ENCODE data around the gene IL31RA.

IL31RA gene

DNA sequence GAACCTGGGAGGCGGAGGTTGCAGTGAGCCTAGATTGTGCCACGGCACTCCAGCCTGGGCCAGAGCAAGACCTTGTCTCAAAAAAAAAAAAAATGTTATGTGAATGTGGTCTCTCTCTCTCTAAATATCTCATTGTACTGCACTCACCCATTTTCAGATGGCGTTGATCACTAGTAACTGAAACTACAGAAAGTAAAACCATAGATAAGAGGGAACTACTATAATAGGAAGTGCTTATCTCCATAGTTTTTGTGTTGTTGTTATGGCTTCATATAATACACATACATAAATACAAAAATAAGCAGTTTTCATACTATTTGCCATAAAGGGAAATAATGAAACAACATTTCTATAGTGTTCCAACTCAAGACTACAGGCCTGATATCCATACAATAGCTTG lies 9.1 kb downstream of the IL31RA start:
- no peak for DNase-seq (ENCODE audit: low read depth in 2 of 2)

DNA sequence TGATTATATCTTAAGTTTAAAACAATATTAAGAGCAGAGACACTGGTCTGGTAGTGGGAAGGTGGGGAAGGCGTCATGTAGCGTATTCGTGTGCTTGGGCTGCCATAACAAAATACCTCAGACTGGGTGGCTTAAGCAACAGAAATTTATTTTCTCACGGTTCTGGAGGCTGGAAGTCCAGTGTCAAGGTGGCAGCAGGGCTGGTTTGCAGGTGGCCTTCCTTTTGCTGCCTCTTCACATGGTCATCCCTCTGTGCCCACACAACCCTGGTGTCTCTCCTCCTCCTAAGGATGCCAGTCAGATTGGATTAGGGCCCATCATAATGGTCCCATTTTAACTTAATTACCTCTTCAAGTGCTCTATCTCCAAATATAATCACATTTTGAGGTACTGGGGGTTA lies 9.6 kb downstream of the IL31RA start:
- no peak for DNase-seq (ENCODE audit: low read depth in 2 of 2)

DNA sequence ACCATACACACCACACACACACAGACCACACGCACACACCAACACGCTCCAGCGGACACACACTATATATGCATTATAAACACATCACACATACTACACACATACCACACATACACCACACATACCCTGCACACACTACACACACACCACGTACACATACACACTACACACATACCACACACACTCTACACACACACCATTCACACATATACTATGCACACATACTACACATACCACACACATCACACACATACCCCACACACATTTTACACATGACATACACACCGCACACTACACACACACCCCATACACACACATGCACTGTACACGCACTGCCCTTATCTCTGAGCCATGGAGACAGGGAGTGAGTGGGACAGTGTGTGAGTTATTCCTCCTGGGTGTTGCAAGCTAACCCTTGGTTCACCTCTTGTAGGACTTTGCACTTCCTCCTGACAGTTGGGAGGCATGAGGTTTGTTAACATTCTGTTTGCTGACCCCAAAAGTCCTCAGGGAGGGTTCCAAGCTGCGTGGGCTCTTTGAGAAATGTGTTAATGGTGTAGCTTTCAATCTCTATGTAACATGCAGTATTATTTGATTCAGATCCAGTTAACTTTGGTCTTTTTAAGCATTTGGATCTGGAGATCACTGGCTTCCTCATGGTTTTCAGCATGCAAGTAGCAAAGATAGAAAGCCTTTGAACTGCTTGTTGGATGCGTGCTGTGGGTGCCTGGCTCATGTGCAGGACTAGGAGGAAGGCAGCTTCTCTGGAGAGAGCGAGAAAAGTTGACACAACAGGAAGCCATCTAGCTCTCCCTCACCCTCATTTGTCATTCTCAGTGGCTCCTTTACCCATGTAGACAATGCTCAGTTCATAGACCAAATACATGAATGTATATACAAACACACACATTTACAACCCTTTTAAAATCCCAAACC lies 13.7 kb downstream of the IL31RA start:
- no peak for DNase-seq (ENCODE audit: low read depth in 2 of 2)

DNA sequence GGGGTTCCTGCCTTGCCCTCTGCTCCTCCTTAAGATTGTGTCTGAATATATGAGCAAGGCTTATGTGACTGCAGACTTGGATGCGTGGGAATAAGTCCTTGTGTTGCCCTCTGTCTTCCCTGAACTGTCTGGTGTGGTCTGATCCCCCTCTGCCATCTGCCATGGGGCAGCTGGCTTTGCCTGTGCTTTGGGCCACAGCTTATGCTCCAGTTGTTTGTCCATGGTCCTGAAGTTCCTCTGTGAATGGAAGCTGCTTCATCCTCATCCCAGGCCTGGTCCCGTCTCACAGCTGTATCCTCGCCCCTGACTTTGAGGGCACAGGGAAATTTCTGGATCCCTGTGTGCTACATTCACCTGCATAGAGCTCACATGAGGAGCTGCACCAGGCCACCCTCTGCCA lies 14.7 kb downstream of the IL31RA start:
- DNase-seq (ENCODE audit: low read depth in 2 of 2): no peak

DNA sequence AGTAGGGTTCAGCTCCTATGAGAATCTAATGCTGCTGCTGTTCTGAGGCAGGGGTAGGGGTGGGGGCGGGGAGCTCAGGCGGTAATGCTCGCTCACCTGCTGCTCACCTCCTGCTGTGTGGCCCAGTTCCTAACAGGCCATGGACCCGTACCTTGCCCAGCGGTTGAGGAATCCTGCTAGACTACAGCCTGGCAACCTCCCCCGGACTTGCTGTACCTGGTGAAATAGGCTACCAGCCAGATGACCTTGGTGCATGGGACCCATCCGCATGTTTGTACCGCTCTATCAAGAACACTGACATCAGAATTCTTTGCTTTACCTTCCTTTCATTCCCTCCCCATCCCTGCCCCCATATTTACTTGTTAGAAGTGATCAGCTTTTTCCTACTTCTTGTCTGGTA lies 15.3 kb downstream of the IL31RA start:
- no peak for DNase-seq (ENCODE audit: low read depth in 2 of 2)

DNA sequence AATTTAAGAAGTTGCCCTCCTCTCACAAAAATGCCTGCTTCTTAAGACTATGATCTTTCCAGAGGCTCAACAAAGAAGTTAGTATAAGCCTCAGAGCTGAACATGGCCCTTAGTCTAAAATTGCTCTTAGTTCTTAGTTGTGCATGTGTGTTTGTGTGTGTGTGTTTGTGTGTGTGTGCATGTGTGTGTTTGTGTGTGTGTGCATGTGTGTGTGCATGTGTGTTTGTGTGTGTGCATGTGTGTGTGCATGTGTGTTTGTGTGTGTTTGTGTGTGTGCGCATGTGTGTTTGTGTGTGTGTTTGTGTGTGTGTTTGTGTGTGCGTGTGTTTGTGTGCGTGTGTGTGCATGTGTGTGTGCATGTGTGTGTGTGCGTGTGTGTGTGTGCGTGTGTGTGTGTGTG lies 15.8 kb downstream of the IL31RA start:
- no peak for DNase-seq (ENCODE audit: low read depth in 2 of 2)

DNA sequence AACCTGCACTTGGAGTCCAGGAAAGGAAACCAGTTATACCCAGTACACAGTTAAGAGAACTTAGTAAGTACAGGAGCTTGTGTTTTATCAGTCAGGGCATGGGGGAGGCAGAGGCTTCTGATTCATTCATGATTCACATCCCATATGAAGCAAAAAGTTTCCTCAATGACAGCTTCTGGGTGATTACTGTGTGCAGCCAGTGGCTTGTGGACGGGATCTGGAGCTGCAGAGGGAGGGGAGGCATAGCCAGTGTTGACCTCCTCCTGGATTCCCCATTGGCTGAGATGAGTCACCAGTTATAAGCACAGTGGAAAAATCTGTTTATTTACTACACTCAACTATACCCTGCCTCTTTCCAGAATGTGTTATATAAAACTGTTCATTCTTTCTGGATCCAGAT lies 17.7 kb downstream of the IL31RA start:
- peak; percentile 87 to 88 for DNase-seq (ENCODE audit: low read depth in 2 of 2)

DNA sequence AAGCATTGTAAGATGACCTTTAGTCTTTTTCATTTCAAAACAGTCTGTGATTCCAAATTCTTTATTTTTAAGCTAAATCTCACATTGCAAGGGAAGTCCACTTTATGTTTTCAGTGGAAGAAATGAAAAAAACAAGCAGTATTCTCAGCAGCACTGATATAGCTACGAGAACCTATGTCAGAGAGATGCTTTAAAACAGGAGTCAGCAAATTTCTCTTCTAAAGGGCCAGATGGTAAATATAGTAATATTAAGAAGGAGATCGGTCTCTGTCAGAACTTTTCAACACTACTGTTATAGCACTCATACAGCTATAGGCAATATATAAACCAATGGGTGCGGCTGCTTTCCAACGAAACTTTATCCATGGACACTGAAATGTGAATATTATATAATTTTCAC lies 18.7 kb downstream of the IL31RA start:
- no peak for DNase-seq (ENCODE audit: low read depth in 2 of 2)

DNA sequence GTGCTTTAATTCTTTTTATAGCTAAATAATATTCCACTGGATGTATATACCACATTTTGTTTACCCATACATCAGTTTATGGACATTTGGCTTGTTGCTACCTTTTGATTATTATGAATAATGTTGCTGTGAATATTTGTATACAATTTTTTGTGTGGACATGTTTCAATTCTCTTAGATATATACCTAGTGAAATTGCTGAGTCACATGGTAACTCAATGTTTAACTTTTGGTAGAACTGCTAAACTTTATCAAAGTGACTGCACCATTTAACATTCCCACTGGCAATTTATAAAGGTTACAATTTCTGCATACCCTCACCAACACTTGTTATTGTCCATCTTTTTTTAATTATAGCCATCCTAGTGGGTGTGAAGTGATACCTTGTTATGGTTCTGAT lies 22.1 kb downstream of the IL31RA start:
- no peak for DNase-seq (ENCODE audit: low read depth in 2 of 2)

DNA sequence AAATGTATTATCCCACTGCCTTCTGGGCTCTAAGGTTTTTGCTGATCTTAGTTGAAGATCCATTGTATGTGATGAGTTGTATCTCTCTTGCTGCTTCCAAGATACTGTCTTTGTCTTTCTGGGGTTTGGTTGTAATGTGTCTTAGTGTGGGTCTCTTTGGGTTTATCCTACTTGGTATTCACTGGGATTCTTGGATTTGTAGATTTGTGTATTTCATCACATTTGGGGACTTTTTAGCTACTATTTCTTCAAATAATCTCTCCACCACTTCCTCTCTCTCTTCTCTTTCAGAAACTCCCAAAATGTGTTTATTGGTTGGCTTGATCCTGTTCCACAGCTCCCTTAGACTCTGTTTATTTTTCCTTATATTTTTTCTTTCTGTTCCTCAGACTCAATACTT lies 26.5 kb downstream of the IL31RA start:
- DNase-seq (ENCODE audit: low read depth in 2 of 2): no peak

DNA sequence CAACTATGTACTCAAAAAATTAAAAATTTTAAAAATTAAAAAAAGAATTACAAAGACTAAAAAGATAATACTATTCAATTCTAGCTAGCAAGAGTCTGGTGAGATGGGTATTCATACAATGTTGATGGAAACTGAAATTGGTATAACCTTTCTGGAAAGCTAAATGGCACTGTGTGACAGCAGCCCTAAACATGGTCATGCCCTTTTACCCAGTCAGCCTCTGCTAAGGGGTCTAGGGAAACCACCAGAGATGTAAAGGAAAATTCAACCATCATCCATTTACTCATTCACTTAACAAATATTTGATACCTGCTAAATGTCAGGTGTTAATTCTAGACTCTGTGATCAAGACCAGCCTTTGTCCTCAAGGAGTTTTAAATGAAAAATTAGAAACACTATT lies 29.3 kb downstream of the IL31RA start:
- no peak for DNase-seq (ENCODE audit: low read depth in 2 of 2)

DNA sequence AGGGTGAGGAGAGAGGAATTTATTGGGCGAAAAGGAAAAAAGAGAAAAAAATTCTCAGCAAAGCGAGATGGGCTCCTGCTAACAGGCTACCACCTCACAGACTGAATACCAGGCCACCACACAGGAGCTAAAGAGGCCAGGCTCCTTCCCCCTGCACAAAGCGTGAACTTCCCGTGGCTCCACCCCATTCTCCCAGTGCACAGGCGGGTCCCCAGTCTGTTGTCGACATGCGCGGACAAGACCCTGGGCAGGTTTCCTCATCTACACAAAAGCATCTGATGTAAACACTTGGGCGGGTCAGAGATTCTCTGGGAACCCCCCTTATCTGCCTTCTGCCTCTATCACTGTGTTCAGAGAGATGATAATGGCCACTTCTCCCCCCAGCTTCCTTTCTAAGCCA lies 34.2 kb downstream of the IL31RA start:
- no peak for DNase-seq (ENCODE audit: low read depth in 2 of 2)

DNA sequence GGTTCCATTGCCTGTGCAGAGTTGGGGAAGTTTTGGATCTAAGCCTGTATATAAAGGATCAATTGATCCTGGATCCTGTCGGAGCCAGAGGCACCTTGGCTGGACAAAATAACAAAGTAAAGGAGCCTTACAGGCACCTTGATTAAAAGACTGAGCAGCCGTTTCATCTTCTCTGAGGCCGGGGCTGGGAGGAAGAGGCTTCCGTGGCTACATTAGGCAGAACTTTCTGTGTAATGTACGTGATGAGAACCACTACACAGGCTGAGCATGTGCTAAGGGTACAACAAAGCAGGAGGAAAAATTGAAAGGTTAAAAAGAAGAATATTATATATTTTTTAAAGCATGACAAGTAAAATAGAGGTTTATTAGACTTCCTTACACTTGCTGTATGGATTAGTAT lies 37.0 kb downstream of the IL31RA start:
- DNase-seq (ENCODE audit: low read depth in 2 of 2): no peak

DNA sequence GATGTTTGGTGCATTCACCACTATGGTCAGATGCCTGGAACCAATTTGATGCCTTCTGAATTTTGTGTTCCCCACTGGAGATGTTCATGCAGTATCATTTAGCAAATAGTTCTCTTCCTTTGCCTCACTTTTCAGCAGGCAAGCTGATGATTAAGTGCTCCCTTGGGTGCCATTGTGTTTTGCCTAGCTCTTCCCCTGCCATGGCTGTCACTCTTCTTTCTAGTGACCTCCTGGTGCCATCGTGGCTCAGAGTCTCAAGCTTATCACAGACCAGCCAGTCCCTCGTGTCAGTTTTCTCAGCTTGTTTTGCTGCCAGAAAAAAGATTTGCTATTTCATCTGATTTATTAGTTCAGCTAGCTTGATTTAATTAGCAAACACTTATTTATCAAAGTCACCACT lies 41.3 kb downstream of the IL31RA start:
- peak in 1 of 2 experiments; percentile 19 for DNase-seq (ENCODE audit: low read depth in 2 of 2)

DNA sequence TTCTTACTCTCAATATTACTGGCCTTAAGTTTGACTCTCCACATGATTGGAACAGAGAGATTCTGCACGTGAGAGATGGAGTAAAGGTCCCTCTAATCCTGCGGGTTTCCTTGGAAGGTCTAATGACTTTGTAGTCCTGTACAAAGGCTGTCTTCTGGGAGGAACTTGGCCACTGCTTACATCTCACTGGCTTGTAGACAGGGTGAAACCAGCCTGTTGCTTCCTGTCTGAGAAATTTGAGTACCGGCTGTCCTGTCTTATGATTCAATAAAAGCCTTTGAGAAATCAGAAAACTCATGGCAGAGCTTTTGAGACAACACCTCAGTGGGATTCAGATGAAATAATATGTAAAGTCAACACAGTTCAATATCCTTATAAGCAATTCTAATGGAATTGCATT lies 43.0 kb downstream of the IL31RA start:
- no peak for DNase-seq (ENCODE audit: low read depth in 2 of 2)

DNA sequence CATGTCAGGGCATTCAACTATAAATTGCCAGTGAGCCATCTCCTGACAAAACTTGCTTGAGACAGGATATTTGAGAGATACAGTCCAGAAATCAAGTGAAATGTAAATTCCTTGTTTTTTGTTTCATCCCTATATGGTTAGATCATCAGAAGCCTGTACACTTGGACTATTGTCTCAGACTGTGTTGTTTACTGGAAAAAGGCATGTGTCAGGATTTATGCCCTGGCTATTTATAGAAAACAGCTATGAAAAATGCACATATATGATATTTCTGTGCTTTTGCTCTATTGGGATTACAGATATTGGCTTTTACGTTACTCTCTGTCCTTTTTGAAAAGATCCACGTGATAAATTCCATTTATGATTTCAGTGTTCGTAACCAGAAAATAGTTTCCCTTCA lies 44.2 kb downstream of the IL31RA start:
- no peak for DNase-seq (ENCODE audit: low read depth in 2 of 2)

DNA sequence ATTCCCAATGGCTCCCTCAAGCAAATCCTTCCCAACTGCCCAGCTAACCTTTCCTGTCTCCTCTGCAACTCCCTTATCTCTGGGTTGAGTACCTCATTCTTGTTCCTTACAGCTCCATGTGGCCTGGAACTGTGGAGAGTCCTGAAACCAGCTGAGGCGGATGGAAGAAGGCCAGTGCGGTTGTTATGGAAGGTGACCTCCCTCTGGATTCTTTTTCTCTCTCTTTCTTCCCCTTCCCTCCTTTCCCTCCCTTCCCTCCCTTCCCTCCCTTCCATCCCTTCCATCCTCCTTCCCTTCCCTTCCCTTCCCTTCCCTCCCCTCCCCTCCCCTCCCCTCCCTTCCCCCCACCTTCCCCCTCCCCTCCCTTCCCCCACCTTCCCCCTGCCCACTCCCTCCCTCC lies 45.1 kb downstream of the IL31RA start:
- no peak for DNase-seq (ENCODE audit: low read depth in 2 of 2)

DNA sequence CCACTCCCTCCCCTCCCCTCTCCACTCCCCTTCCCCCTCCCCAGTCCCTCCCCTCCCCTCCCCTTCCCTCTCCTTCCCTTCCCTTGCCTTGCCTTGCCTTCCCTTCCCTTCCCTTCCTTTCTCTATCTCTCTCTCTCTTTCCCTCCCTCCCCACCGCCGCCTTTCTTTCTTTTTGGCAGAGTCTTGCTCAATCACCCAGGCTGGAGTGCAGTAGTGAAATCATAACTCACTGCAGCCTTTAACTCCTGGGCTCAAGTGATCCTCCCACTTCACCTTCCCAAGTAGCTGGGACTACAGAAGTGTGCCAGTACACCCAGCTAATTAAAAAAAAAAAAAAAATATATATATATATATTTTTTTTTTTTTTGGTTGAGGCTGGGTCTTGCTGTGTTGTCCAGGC lies 45.5 kb downstream of the IL31RA start:
- DNase-seq (ENCODE audit: low read depth in 2 of 2): no peak

DNA sequence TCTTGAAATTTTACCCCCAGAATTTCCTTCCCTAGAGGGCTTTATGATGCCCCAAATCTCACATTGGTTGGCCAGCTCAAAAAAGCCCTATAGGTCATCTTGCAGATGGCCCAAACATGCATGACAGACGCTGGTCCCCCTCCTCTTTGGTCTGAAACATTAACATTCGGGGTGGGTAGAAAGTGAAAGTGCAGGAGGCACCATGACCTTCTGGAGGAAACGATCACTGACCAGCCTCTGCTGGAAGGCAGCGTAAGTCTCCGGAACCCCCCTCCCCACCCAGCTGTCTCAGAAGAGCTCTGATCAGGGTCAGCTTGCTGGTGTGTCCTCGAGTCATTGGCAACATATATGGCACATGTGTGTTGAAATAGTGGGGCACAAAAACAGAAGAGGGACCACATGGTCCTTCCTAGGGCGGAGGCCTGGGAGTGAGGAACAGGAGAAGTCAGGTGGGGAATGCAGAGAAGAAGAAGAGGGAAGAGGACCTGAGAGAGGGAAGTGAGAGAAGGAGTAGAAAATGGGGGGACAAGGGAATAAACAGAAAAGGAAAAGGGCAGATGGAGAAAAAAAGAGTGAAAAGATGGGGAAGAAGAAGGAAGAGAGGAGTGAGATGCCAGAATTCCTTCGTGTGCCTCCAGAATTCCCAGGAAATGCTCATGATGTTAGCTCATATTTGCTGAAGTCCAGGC lies 46.2 kb downstream of the IL31RA start:
- no peak for DNase-seq (ENCODE audit: low read depth in 2 of 2)

DNA sequence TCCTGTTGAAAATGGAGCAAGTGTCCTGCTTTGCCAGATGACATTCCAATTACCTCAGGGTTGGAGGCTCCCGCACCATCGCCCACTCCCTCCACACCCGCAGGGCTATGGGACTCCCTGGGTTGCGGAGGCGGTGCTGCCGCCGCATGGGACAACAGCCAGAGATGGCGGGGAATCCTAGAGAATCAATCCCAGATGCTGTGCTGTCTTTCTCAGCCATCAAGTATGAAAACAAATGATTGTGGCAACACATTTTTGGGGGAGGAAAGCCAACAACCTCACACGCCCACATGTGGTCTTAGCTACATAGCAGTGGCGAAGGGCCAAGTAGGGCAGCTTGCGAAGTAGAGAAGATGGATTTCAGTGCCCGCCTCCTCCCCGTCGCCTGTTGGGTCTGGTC lies 46.7 kb downstream of the IL31RA start:
- peak; percentile 99 for DNase-seq (ENCODE audit: low read depth in 2 of 2)

DNA sequence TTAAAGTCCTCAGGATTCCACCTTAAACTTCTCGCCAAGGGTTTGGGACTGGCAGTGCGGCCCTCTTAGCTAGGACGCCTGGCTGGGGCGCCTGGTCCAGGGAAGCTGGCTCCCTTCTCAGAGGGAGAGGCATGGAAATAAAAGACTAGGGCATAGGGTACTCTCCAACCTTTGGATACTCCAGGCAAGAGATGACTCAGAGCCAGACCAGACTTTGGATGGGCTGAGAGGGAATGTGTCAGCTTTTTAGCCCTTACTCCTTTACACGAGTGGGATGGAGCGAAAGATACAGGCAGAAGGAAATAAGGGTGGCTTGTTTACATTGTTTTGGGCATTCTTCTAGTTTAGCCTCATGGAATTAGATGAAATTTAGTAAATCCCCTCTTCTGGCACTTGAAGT lies 48.2 kb downstream of the IL31RA start:
- DNase-seq (ENCODE audit: low read depth in 2 of 2): no peak

DNA sequence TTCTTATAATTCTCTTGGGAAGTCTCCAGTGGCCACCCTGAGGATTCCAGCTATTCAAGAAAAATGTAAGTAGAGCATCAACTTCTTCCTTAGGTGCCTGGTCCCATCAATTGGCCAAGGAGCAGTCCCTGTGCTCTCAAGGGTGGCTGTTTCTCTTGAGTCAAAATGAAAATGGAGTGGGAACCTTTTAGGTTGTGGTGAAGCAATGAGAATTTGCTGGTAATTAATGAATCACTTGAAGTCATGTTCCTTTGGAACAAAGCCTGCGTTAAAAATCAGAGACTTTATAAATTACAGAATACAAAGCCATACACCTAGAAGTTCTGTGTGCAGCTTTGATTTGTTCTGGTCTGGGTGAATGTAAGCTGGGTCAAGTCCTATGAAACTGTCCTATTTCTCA lies 48.9 kb downstream of the IL31RA start:
- no peak for DNase-seq (ENCODE audit: low read depth in 2 of 2)

DNA sequence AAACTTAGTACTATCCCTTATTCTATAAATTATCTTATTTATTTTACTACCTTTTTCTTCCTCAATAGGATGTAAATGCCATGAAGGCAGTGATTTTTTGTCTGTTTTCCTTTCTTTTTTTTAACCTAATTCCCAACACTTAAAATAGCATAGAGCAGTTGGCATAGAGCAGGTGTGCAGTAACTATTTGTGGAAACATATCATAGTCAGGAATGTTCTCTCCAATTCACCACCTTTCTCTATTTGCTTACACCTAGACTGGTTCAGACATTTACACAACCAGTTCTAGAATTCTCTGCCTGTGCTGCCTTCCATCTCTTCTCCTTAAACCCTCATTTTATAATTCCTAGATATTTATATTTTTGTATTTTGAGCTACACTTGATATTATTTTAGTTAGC lies 49.6 kb downstream of the IL31RA start:
- no peak for DNase-seq (ENCODE audit: low read depth in 2 of 2)

All from fibroblast of skin of left biceps (primary cell).